NOMO-1 treated with dmso at 0.1 percent for 144 hours (cell line): ENCODE data around the gene PLK3.
"Not testable (repeated sequence)": the region's sequence is repeated elsewhere in the genome, so short reads cannot be mapped to it uniquely, and the experiment has no call there.

ENCODE experiments used
- DNase-seq: peaks from one replicate; lab custom pipeline; 2025; ENCODE audit not compliant: unreplicated experiment; lab: John Stamatoyannopoulos, UW

PLK3 gene

DNA sequence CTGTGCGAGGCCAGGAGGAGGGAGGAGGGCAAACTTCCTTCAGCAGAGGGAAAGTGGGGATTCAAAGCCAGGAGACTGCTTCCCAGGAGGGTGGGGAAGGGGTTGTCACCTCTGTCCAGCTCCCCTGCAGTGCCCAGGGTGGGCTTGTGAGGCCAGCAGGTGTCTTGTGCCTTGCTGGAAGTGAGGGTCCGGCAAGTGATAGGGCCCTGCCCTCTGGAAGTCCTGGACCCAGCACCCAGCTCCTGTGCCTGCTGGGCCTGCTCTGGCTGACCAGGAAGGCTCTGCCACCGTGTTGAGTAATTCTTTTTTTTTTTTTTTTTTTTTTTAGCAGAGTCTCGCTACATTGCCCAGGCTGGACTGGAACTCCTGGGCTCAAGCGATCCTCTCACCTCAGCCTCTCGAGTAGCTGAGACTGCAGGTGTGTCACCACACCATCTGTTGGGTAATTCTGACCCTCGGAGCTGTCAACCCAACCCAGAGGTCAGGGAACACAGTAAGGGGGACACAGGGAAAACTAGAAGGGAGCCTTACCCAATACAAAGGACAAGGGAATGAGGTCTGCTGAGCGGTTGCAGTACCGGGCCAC lies 13.2 kb upstream of the PLK3 start:
- no peak for DNase-seq

DNA sequence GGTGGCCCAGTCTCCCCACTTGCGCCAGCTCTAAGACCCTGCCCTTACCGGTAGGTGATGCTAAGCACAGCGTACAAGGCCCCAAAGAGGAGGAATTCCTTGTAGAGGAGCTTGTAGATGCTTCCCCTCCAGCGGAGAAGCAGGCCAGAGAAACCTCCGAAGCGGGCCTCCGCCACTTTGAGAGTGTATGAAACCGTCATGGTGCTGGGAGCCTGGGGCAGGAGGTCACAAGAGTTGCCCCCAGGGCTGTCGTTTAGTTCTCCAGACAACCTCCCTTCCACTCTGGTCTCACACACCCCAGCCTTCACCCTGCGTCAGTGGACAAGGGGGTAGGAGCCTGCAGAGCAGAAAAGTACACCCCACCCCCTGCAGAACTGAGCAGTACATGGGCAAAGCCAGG lies 12.7 kb upstream of the PLK3 start:
- no peak for DNase-seq

- no peak for DNase-seq
Observed at GRCh38 chr1:44788120-44788860, 11.9 kb upstream of the PLK3 start, which contains the start of gene BEST4. Gene BEST4, minus strand, starts transcription at chr1:44788170. Its CDS starts 465 bp downstream, at chr1:44787705.

DNA sequence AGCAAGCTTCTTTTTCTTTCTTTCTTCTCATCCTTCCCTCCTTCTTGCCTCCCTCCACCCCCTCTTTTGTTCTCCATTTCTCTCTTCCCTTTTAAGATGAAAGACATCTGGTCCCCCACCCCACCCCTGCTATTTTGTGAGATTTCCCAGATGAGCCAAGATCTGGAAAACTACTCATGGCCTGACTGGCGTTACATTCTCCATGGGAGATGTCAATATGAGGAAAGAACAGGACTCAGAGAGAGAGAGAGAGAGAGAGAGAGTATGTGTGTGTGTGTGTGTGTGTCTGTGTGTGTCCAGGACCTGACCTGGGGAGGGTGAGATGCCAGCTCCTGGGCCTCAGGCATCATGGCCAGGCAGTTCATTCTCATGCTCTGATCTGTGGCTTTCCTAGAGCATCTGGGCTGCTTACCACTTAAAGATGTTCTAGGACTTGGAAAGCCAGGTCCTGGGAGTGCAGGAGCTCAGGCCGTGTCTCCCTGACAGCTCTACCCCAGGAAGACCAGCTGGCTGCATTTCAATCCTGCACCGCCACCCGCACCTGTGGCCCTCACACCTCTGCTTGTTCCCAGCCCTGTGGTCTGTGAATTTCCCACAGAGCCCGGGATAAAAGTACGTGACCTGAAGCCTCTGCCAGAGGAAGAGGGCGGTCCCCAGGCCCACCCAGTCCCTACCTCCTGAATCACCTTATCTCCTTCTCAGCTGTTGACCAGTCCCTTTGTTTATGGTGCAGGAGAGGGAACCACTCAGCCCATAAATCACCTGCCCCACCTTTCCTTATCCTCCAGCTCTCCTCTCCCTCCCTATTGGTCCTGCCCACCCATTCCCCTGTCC lies 9.0 kb upstream of the PLK3 start:
- no peak for DNase-seq

GRCh38 chr1:44792736-44793502 lies 7.3 kb upstream of the PLK3 start:
- no peak for DNase-seq

DNA sequence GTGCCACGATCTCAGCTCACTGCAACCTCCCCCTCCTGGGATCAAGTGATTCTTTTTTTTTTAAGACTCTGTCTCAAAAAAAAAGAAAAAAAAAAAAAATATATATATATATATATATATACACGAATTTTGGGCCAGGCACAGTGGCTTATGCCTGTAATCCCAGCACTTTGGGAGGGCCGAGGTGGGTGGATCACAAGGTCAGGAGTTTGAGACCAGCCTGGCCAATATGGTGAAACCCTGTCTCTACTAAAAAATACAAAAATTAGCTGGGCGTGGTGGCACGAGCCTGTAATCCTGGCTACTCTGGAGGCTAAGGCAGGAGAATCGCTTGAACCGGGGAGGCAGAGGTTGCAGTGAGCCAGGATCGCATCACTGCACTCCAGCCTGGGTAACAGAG lies 2.3 kb upstream of the PLK3 start:
- DNase-seq: not testable (repeated sequence)

DNA sequence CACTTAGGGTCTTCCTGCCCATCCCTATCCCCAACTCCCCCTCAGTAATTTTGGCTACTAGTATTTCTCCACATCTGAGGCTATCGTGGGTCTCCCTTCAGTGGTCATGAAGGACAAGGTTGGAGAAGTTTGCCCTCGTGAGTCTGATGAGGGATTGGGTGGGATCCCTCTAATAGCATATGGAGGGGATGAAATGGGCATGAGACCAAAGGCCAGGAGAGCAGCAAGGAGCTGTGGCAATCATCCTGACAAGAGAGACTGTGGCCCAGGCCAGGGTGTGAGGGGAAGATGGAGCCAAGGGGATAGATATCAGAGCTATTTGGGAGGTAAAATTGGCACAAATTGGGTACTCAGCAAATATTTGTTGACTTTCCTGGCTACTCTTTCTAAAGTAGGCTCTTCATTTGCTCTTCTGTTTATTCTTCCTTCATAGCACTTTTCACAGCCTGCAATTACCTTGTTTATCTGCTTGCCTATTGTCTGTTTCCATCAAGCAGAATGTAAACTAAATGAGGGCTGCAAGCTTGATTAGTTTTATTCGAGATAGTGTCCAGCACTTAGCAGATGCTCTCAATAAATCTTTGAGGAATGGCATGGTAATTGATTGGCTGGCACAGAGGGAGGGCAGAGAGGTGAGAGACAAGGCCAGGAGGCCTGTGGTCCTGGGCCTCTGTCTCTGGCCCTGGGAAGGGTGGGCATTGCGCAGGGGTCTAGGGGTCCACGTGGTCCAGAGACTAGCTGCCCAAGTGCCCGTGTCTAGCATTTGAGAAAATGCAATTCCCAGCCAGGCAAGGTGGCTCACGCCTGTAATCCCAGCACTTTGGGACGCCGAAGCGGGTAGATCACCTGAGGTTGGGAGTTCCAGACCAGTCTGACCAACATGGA lies 1.5 kb upstream of the PLK3 start:
- no peak for DNase-seq

- DNase-seq: no peak
Observed at GRCh38 chr1:44801491-44802305, 1.5 kb downstream of the PLK3 start.

GRCh38 chr1:44802306-44803061 lies 2.3 kb downstream of the PLK3 start:
- no peak for DNase-seq

GRCh38 chr1:44803062-44803311 lies 2.8 kb downstream of the PLK3 start:
- DNase-seq: no peak

DNA sequence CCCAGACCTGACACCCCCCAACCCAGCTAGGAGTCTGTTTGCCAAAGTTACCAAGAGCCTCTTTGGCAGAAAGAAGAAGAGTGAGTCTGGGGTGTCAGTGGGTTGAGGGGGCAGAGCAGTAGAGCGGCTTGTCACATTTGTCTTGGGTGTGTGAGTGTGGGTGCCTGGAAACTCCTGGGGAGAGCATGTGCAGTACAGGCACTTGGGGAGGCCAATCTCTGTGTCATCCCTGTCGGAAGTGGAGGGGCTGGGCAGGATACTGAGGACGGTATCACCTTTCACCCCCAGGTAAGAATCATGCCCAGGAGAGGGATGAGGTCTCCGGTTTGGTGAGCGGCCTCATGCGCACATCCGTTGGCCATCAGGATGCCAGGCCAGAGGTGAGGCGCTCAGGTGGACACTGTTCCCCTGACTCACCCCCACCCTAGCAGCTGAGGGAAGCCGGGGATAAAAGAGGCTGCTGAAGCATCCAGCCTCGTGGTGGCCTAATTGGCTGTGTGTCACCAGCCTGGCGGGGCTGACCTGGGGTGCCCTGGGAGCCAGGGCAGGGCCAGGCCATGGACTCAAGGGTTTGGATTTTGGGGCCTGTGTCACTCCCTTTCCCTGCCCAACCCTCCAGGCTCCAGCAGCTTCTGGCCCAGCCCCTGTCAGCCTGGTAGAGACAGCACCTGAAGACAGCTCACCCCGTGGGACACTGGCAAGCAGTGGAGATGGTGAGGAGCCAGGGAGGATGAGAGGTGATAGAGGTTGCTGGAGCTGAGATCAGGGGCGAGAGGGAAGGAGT lies 3.3 kb downstream of the PLK3 start:
- DNase-seq: no peak

DNA sequence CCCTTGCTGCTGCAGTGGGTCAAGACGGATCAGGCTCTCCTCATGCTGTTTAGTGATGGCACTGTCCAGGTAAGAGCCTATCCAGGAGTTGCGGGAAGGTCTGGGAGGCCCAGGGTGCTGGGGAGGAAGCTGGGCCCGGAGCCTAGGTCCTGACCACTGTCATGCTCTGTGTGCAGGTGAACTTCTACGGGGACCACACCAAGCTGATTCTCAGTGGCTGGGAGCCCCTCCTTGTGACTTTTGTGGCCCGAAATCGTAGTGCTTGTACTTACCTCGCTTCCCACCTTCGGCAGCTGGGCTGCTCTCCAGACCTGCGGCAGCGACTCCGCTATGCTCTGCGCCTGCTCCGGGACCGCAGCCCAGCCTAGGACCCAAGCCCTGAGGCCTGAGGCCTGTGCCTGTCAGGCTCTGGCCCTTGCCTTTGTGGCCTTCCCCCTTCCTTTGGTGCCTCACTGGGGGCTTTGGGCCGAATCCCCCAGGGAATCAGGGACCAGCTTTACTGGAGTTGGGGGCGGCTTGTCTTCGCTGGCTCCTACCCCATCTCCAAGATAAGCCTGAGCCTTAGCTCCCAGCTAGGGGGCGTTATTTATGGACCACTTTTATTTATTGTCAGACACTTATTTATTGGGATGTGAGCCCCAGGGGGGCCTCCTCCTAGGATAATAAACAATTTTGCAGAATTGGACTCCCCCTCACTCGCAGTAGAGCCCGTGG lies 5.3 kb downstream of the PLK3 start:
- no peak for DNase-seq

DNA sequence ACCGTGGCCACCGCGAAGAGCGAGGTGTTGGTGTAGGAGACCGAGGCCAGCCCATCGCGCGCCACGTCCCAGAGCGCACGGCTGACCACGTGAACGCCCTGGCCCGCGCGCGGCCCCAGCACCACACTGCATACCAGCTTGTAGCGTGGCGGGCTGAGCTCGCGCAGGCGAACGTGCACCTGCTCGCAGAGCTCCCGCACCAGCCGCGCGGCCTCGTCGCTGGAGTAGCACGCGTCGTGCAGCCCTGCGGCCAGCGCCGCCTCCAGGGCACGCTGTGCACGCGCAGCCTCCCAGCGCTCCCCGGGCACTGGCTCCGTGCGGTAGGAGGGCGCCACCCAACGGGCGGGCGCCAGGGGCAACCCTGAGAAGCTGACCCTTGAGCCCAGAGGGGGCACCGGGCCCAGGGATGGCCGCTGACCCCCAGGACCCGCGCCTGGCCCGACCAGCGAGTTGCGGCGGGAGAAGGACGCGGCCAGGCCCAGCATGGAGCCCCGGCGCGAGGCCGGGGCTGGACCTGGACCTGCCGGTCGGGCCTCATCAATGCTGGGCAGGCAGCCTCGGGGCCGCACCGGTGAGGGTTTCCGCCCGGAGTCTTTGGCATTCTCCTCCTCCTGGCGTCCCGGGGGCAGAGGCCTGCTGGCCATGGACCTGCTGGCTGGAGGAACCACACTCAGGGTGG lies 6.0 kb downstream of the PLK3 start:
- no peak for DNase-seq

DNA sequence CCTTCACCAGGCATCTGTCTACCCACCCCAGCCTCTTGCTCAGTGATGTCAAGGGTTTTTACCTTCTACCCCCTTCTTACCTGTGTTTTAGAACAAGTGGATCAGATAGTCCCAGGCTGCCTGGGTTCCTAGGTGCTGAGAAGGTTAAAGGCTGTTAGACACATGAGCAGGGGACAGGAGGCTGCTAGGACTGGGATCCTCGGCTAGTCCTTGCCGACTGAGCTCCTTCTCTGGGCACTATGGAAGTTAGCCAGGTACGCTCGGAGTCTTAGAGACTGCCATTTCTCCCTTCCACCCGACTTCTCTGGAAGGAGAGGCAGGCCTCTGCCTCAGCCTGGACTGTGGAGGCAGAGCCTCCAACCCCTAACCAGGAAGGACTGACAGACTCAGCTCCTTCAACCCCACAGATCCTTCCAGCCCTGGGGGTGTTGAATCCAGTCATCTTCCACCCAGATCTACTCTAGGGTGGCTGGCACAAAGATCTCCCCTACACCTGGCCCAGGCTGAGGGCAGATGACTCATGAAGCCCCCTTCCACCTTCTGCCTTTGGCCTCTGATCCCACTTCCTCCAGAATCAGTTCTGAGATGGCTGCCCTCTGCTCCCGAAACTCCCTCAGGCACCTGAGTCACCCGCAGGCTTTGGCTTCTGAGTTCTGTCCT lies 6.7 kb downstream of the PLK3 start, which contains the start of gene DYNLT4:
Gene DYNLT4 (minus strand): TSS at position 648 of the 660 bp plus-strand sequence. CDS start 683 bp downstream, outside the sequence.
- DNase-seq: no peak

DNA sequence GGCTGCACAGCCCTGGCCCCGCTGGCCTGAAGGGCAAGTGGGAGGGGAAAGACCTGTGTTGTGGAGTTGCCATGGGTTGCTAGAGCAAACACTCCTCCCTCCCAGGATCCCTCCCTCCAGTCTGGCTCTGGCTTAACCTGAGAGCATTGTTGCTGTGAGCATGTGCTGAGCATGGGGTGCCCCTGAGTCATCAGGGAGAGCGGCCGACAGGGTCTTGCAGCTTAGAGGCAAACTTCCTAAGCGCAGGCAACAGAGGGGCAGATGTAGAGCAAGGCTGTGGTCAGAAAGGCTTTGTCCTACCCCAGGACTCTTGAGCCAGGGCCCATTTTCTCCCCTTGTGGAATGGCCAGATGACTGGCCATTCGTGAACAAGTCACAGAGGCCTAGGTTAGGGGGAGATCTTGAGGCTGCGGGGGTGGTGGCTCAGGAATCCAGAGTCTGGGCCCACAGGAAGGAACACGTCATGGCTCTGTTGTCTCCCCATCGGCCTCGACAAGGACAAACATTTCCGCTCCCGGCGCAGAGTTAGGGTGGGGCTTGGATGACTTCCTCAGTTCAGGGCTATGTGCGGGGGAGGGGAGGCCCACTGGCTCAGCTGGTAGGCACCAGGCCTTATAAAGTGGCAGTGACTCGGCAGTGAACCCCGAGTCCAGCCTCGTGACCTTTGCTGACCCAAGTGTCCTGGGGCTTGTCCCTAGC lies 7.3 kb downstream of the PLK3 start:
- DNase-seq: peak; percentile 94
